HepG2 (cell line): ENCODE data around the gene ADRM1. TPM values are rescaled to one million over a fixed set of nuclear protein-coding genes. Genes with fewer than 3 reads are reported as not detected.

Experiments
- ATAC-seq: fragments of 200-7000 bp; cut with Tn5 transposase; 3 replicates; pipeline ENCODE4 v1.9.1; 2020; ENCODE audit warnings: mild to moderate bottlenecking, moderate library complexity
- BruUV-seq: library from RNA; stranded (reverse); fragments of 400-500 nt; replicated peaks from 2 replicates; lab custom pipeline; 2021; lab: Mats Ljungman, UMichigan
- CTCF ChIA-PET: fragments of 300-600 bp; formaldehyde crosslinking; extraction: SDS; loops from one replicate; lab custom pipeline; 2021; ENCODE audit warnings: low total read pairs, inconsistent platforms, low intra/inter-chr PET ratio; lab: Yijun Ruan, JAX
- POLR2A ChIA-PET: fragments of 350-600 bp; sonication (Branson Sonifier 250); formaldehyde crosslinking; loops from one replicate; lab custom pipeline; 2020; ENCODE audit warnings: antibody characterized with exemption, inconsistent platforms; lab: Yijun Ruan, JAX
- DNase-seq: peaks from one replicate; pipeline ENCODE4 v3.0.0-alpha.2; 2015; ENCODE audit warnings: low spot score
- FAIRE-seq: peaks from 3 replicates; lab custom pipeline; 2011; peaks lifted over from hg19 to GRCh38; lab: Jason Lieb, UNC
- H2AFZ ChIP-seq: one replicate; pipeline ENCODE4 v1.6.1; 2011; ENCODE audit warnings: low read length, inconsistent platforms
- H3K27ac ChIP-seq: fragments of 300-600 bp; 3 replicates; pipeline ENCODE4 v1.8.0; 2011; ENCODE audit warnings: mixed run types, mild to moderate bottlenecking, mixed read lengths, low read length, inconsistent platforms; ENCODE audit not compliant: insufficient read depth; ENCODE audit errors: extremely low read length
- H3K27me3 ChIP-seq, 2 experiments: fragments of 200-600 bp in 1 of 2; 2 replicates in 1 of 2; 3 replicates in 1 of 2; pipeline versions ENCODE4 v1.6.0 to v1.8.0; 2011; ENCODE audit warnings: low read length in 2 of 2, mild to moderate bottlenecking in 2 of 2, moderate library complexity in 2 of 2, inconsistent platforms in 1 of 2; ENCODE audit not compliant: insufficient read depth in 2 of 2, control insufficient read depth in 1 of 2
- H3K36me3 ChIP-seq, 2 experiments: fragments of 200-600 bp in 1 of 2; replicated peaks in 1 of 2; 2 replicates in 1 of 2; 3 replicates in 1 of 2; pipeline versions ENCODE4 v1.5.1 to v1.8.0; 2011; ENCODE audit warnings: low read length in 2 of 2, inconsistent platforms in 1 of 2; ENCODE audit not compliant: insufficient read depth in 2 of 2, control insufficient read depth in 1 of 2
- H3K4me1 ChIP-seq: 2 replicates; pipeline ENCODE4 v1.5.1; 2012; ENCODE audit warnings: low read length, inconsistent platforms; ENCODE audit not compliant: insufficient read depth
- H3K4me2 ChIP-seq: 2 replicates; pipeline ENCODE4 v1.6.0; 2011; ENCODE audit warnings: low read depth, low read length, inconsistent platforms
- H3K4me3 ChIP-seq, 3 experiments: fragments of 200-600 bp in 1 of 3; sonication (generic), shearing (Covaris generic) in 1 of 3; replicated peaks in 1 of 3; 2 replicates each; pipeline ENCODE4 v1.5.1; 2011 to 2016; ENCODE audit warnings: low read length in 3 of 3, inconsistent platforms in 2 of 3, low read depth in 2 of 3, mild to moderate bottlenecking in 2 of 3, control low read depth in 1 of 3, mixed read lengths in 1 of 3; ENCODE audit not compliant: insufficient read depth in 1 of 3
- H3K79me2 ChIP-seq: one replicate; pipeline ENCODE4 v1.6.1; 2011; ENCODE audit warnings: low read length, inconsistent platforms; ENCODE audit not compliant: insufficient read depth
- H3K9ac ChIP-seq: 2 replicates; pipeline ENCODE4 v1.6.0; 2011; ENCODE audit warnings: mild to moderate bottlenecking, low read depth, low read length, inconsistent platforms; ENCODE audit not compliant: insufficient read depth
- H3K9me3 ChIP-seq: 2 replicates; pipeline ENCODE4 v1.5.1; 2012; ENCODE audit warnings: mild to moderate bottlenecking, low read length
- H4K20me1 ChIP-seq: 2 replicates; pipeline ENCODE4 v1.6.0; 2011; ENCODE audit warnings: inconsistent platforms, mild to moderate bottlenecking, low read length, moderate library complexity; ENCODE audit not compliant: insufficient read depth
- ADNP ChIP-seq: sonication (generic); formaldehyde crosslinking; IDR thresholded peaks from 2 replicates; pipeline ENCODE4 v1.4.0; 2020; ENCODE audit warnings: missing genetic modification reagents
- ARID4A ChIP-seq: sonication (generic); formaldehyde crosslinking; IDR thresholded peaks from 2 replicates; pipeline ENCODE4 v1.5.0; 2020; ENCODE audit warnings: mild to moderate bottlenecking, missing genetic modification reagents, borderline replicate concordance
- CBX5 ChIP-seq: sonication (generic); formaldehyde crosslinking; IDR thresholded peaks from 2 replicates; pipeline ENCODE4 v1.4.0; 2020; ENCODE audit warnings: missing genetic modification reagents, borderline replicate concordance
- FIP1L1 ChIP-seq: fragments of 200-400 bp; formaldehyde crosslinking; IDR thresholded peaks from 2 replicates; pipeline ENCODE4 v1.6.1; 2018; ENCODE audit warnings: low read depth, mild to moderate bottlenecking, low read length, moderate library complexity, borderline replicate concordance; ENCODE audit not compliant: insufficient read depth
- HNRNPUL1 ChIP-seq: fragments of 200-400 bp; formaldehyde crosslinking; IDR thresholded peaks from 2 replicates; pipeline ENCODE4 v1.6.1; 2017; ENCODE audit warnings: low read depth, mild to moderate bottlenecking, low read length, moderate library complexity
- MTA3 ChIP-seq: sonication (generic); formaldehyde crosslinking; IDR thresholded peaks from 2 replicates; pipeline ENCODE4 v1.4.0; 2020; ENCODE audit warnings: missing genetic modification reagents
- POLR2G ChIP-seq: fragments of 200-400 bp; formaldehyde crosslinking; IDR thresholded peaks from 2 replicates; pipeline ENCODE4 v1.6.1; 2018; ENCODE audit warnings: mild to moderate bottlenecking, low read depth, low read length, moderate library complexity
- ZNF329 ChIP-seq: sonication (generic); formaldehyde crosslinking; IDR thresholded peaks from 2 replicates; pipeline ENCODE4 v1.9.0; 2021; ENCODE audit warnings: low read depth, mild to moderate bottlenecking, missing genetic modification reagents
- ZNF670 ChIP-seq: sonication (generic); formaldehyde crosslinking; IDR thresholded peaks from 2 replicates; pipeline ENCODE4 v1.8.0; 2022; ENCODE audit warnings: mild to moderate bottlenecking, missing genetic modification reagents, borderline replicate concordance
- WGBS: methylation state at CpG from one replicate; pipeline ENCODE4 v1.1.6; 2017; ENCODE audit warnings: low lambda C conversion rate; 5-methylcytosine and 5-hydroxymethylcytosine counted together
- in situ Hi-C: cut with HindIII; loops from 2 replicates; pipeline ENCODE4 v1.10.0; 2017; ENCODE audit warnings: low pct_unique_long_range_greater_than_20kb; ENCODE audit not compliant: extremely low pct_ligation_motif_present
- intact Hi-C: fragments of 100-400 bp; cut with micrococcal nuclease; formaldehyde crosslinking; loops from one replicate; pipeline ENCODE4 v1.10.0; 2022; ENCODE audit not compliant: unreplicated experiment
- polyA plus RNA-seq, 8 experiments: library from polyadenylated mRNA; depleted of rRNA in 3 of 8; stranded (reverse) in 7 of 8; unstranded in 1 of 8; fragments of >200 nt; fragmentation: Illumina TruSeq in 4 of 8; extraction: Trizol in 4 of 8; gene quantifications; 2 replicates each; pipeline versions ENCODE4 v1.2.1 to v1.2.3, GENCODE V29; 2011 to 2016; ENCODE audit warnings: low read depth in 4 of 8, missing spikeins in 1 of 8, mixed read lengths in 1 of 8; ENCODE audit not compliant: insufficient read depth in 1 of 8
- total RNA-seq, 5 experiments: library from RNA; depleted of rRNA; stranded (reverse); fragments of >200 nt; fragmentation: Illumina TruSeq; extraction: Trizol; gene quantifications; 2 replicates each; pipeline ENCODE4 v1.2.3, GENCODE V29; 2016; ENCODE audit warnings: low read depth in 1 of 5

Gene ADRM1
- total and polyA plus RNA-seq, 2 of the 13 experiments (the other 11 are each of a cell fraction or from before 2014, with no cell fraction given), result 92.9 to 154 TPM

GRCh38 chr20:62275219-62275618 is 27.6 kb upstream of the ADRM1 start (continued):
- TF ChIP-seq ARID4A (no peak), ZNF670 (CRISPR knock-in tag) (no peak), HNRNPUL1 (no peak), ADNP (CRISPR knock-in tag) (no peak)

- in situ Hi-C loops (no loop called here), intact Hi-C loops (no loop called here)
- TF ChIP-seq FIP1L1 (no peak), POLR2G (no peak), ZNF329 (CRISPR knock-in tag) (no peak), MTA3 (CRISPR knock-in tag) (no peak), CBX5 (no peak)
- Histone ChIP-seq H3K79me2 (no peaks in the 10 kb centered on the region), H4K20me1 (no peaks in the 10 kb centered on the region; the same call in 1 of the 2 replicates), H2AFZ (no peak overlapping the region), H3K4me1 (no peaks in the 10 kb centered on the region), H3K4me2 (no peak overlapping the region), H3K36me3 (peaks cover 61 to 83% of the 10 kb centered on the region in 2 experiments), H3K27ac (no peak overlapping the region), H3K4me3 (no peak overlapping the region), H3K9me3 (no peaks in the 10 kb centered on the region), H3K27me3 (no peaks in the 10 kb centered on the region), H3K9ac (no peak overlapping the region)
- ATAC-seq, result no peak
- no TSS peak for BruUV-seq
- WGBS, result 94% methylated on average over 6 of the region's 6 CpGs
- DNase-seq, result no peak
- ChIA-PET CTCF (no interaction called here), POLR2A (no interaction called here)
- no peak for FAIRE-seq
Measured at GRCh38 chr20:62276439-62276838, 26.4 kb upstream of the ADRM1 start.
